Lung (tissue), 12 donors: ENCODE measurements around the gene ATL2. TPM values are rescaled to one million over a fixed set of nuclear protein-coding genes. Genes with fewer than 3 reads are reported as not detected.
"Not testable (repeated sequence)": the region's sequence is repeated elsewhere in the genome, so short reads cannot be mapped to it uniquely, and the experiment has no call there.

Experiments
- ATAC-seq: fragments of 200-7000 bp; cut with Tn5 transposase; one replicate; pipeline ENCODE4 v1.9.1; 2020; ENCODE audit warnings: moderate number of reproducible peaks; ENCODE audit not compliant: insufficient read depth, low FRiP score
- DNase-seq, 3 donors: peaks; one replicate each; pipeline ENCODE4 v3.0.0-alpha.2; 2013 to 2017
- H3K27ac ChIP-seq, 2 donors: one replicate each; pipeline ENCODE4 v1.5.1; 2013; ENCODE audit warnings: mild to moderate bottlenecking in 2 of 2, moderate library complexity in 2 of 2, control low read depth in 1 of 2, inconsistent platforms in 1 of 2, low read depth in 1 of 2, low read length in 1 of 2
- H3K27me3 ChIP-seq, 3 donors: one replicate each; pipeline ENCODE4 v1.5.1; 2013; ENCODE audit warnings: low read length in 2 of 3; ENCODE audit not compliant: control insufficient read depth in 3 of 3, insufficient read depth in 3 of 3
- H3K36me3 ChIP-seq, 4 donors: one replicate each; pipeline ENCODE4 v1.5.1; 2013; ENCODE audit warnings: low read length in 4 of 4, mild to moderate bottlenecking in 1 of 4, moderate library complexity in 1 of 4; ENCODE audit not compliant: control insufficient read depth in 4 of 4, insufficient read depth in 4 of 4
- H3K4me1 ChIP-seq, 5 donors: one replicate each; pipeline ENCODE4 v1.5.1; 2013; ENCODE audit warnings: low read length in 5 of 5, mild to moderate bottlenecking in 2 of 5, moderate library complexity in 1 of 5; ENCODE audit not compliant: control insufficient read depth in 5 of 5, insufficient read depth in 5 of 5
- H3K4me3 ChIP-seq: one replicate; pipeline ENCODE4 v1.5.1; 2013; ENCODE audit warnings: mild to moderate bottlenecking, control low read depth, moderate library complexity
- H3K9ac ChIP-seq, 2 donors: one replicate each; pipeline ENCODE4 v1.5.1; 2013; ENCODE audit warnings: low read length in 2 of 2, control low read depth in 1 of 2; ENCODE audit not compliant: insufficient read depth in 1 of 2
- H3K9me3 ChIP-seq, 4 donors: one replicate each; pipeline ENCODE4 v1.5.1; 2013; ENCODE audit warnings: low read length in 3 of 4, mild to moderate bottlenecking in 1 of 4, moderate library complexity in 1 of 4; ENCODE audit not compliant: control insufficient read depth in 4 of 4, insufficient read depth in 3 of 4
- CTCF ChIP-seq: IDR thresholded peaks from 2 replicates; pipeline ENCODE4 v1.5.1; 2012; ENCODE audit warnings: mild to moderate bottlenecking; ENCODE audit errors: control extremely low read depth, extremely low read depth
- WGBS, 2 donors: extraction: QIAGEN DNeasy Blood & Tissue Kit; methylation state at CpG; one replicate each; pipeline ENCODE4 v1.1.7; 2013; 5-methylcytosine and 5-hydroxymethylcytosine counted together
- polyA plus RNA-seq, 2 donors: library from polyadenylated mRNA; stranded (reverse); fragments of 200-250 nt; gene quantifications; one replicate each; pipeline ENCODE4 v1.2.1, GENCODE V29; 2013
- total RNA-seq, 2 donors: library from RNA; depleted of rRNA in 1 of 2; stranded (reverse); fragments of >200 nt in 1 of 2; gene quantifications; one replicate each; pipeline ENCODE4 v1.2.1, GENCODE V29; 2014 to 2021
- donor health status: control.
- donor health status: control.
- donor health status: Bipolar disorder and iron deficiency.
- donor health status: healthy.
- donor health status: DM: yes; HTN: yes; CAD: no.

Gene ATL2
- total and polyA plus RNA-seq, 4 donors: 23.4 to 171 (median 40.2) TPM

DNA sequence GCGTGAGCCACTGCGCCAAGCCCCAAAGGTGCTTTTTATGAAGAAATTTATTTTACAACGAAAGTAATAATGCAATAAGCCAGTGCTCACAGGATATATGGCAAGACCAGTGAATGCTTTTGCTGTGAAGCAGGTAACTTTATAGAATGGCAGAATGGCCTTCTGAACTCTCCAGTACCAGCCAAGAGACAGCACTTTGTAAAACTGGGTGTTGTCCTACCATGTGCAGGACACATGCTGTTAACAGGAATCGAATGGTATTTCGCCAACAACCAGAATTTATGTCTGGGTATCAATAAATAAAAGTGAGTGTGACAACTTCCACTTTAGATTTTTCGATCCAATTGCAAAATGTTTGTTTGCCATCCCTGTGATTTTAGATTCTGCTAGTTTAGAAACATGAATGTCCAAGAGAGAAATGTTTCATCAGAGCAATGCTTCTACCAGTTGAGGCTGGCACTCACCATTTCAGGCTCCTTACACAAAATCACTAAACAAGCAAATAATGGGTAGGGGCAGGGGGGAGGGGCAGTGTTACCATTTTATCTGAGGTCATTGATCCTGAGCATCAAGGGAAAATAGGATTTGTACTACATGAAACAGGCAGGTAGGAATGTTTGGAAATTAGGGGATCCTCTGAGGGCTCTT, 95.9 kb downstream of the ATL2 start:
- H3K4me1 ChIP-seq: no peaks in the 10 kb centered on the region
- ATAC-seq: no peak
- no peak for DNase-seq
- no peak for TF ChIP-seq CTCF
- no peaks in the 10 kb centered on the region for H3K36me3 ChIP-seq
- H3K9ac ChIP-seq: no peak overlapping the region
- 84 to 90% methylated on average over 6 of the region's 6 CpGs for WGBS, 2 donors
- H3K4me3 ChIP-seq: no peak overlapping the region
- peaks cover 0 to 2% (median 0%) of the 10 kb centered on the region in 4 donors for H3K9me3 ChIP-seq
- H3K27me3 ChIP-seq: no peaks in the 10 kb centered on the region
- H3K27ac ChIP-seq: no peak overlapping the region

GRCh38 chr2:38279201-38279600, 97.9 kb downstream of the ATL2 start:
- Histone ChIP-seq H3K4me1 (peaks cover 0 to 5% (median 0%) of the 10 kb centered on the region in 5 donors), H3K9ac (no peak overlapping the region), H3K9me3 (no peaks in the 10 kb centered on the region), H3K27ac (no peak overlapping the region), H3K36me3 (no peaks in the 10 kb centered on the region), H3K4me3 (no peak overlapping the region), H3K27me3 (no peaks in the 10 kb centered on the region)
- ATAC-seq (no peak), DNase-seq (no peak)
- TF ChIP-seq CTCF: no peak
- WGBS, 2 donors: 87 to 89% methylated on average over 4 of the region's 4 CpGs

- not testable (repeated sequence) for DNase-seq, H3K4me3 ChIP-seq, H3K9me3 ChIP-seq, H3K9ac ChIP-seq, H3K27me3 ChIP-seq, H3K36me3 ChIP-seq, H3K4me1 ChIP-seq, ATAC-seq
- H3K27ac ChIP-seq: peak overlapping the region in 1 of 2 donors; percentile 15
- 76 to 81% methylated on average over 9 of the region's 9 CpGs for WGBS, 2 donors
Measured at GRCh38 chr2:38278117-38278438, 99.0 kb downstream of the ATL2 start.

- Histone ChIP-seq H3K27ac (peak overlapping the region in 1 of 2 donors; percentile 15), H3K4me1 (peaks cover 0 to 5% (median 0%) of the 10 kb centered on the region in 5 donors), H3K27me3 (peaks cover 0 to 2% (median 0%) of the 10 kb centered on the region in 3 donors), H3K4me3 (no peak overlapping the region), H3K36me3 (no peaks in the 10 kb centered on the region), H3K9me3 (no peaks in the 10 kb centered on the region), H3K9ac (no peak overlapping the region)
- TF ChIP-seq CTCF: no peak
- no peak for ATAC-seq
- peak; percentile 14 to 68 (median 38) for DNase-seq
- 67 to 73% methylated on average over 6 of the region's 6 CpGs for WGBS, 2 donors
Measured at GRCh38 chr2:38277245-38278116, 99.6 kb downstream of the ATL2 start.
